ENCODE data around the gene EPS8L2. TPM values are rescaled to one million over a fixed set of nuclear protein-coding genes. Genes with fewer than 3 reads are reported as not detected.

EPS8L2 gene
- total and polyA plus RNA-seq, 10 of the 15 experiments (the other 5 are each of a cell fraction or from before 2014, with no cell fraction given): 0.76 to 20.0 (median 9.7) TPM

DNA sequence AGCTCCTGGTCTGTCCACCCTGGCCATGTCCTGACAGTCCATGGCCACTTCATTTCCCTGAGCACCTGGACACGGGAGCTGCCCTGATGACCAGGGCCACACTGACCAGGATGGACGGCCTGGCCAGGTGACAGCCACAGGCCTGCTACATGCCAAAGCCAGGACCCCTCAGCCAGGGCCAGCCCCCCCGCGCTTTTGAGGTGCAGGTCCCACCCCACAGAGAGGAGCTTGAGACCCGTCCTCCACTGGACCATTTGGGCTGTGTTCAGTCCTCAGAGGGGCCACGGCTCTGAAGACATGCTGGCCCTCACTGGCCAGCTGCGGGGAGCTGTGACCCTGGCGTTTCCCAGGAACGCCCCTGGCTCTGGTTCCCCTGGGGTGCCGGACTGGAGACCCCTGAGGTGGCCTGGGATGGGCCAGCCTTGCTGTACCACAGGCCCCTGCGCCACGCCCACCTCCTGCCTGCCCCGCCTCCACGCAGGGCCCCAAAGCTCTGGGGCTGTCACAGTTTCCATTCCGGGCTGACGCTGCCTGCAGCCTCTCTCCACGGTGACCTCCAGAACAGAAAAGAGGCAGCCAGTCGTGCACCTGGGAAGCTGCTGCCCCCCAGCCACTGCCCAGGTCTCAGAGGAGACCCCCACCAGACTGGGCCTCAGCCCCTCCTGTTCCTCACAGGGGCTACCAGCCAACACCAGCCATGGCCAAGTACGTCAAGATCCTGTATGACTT, 18.2 kb downstream of the EPS8L2 start:
- H3K9me3 ChIP-seq (replicated peaks; ENCODE audit: control insufficient read depth, insufficient read depth, low read length): no peaks in the 10 kb centered on the region
- H4K20me1 ChIP-seq (ENCODE audit: control insufficient read depth, insufficient read depth): no peaks in the 10 kb centered on the region; the same call in 1 of the 2 replicates
- ChIA-PET POLR2A (interaction anchor here (0.6 to 8.2 kb wide), 4 partner anchors 10 to 156 kb away, joined by 3 to 72 read pairs (median 4); partner anchors contain the start of genes DEAF1 and TMEM80), RAD21 (ENCODE audit: unreplicated experiment) (interaction anchor here (0.9 to 3.8 kb wide), 4 partner anchors 28 to 169 kb away, joined by 3 to 34 read pairs (median 10); partner anchors contain the start of genes DEAF1 and TMEM80), CTCF (interaction anchor here (0.7 to 8.6 kb wide), 14 partner anchors 17 to 177 kb away, joined by 3 to 127 read pairs (median 3); partner anchors contain the start of genes DEAF1, LMNTD2, PHRF1 and RASSF7), SMC1A (ENCODE audit: uncharacterized antibody, unreplicated experiment) (interaction anchor here (0.8 to 1.9 kb wide), 4 partner anchors 28 to 123 kb away, joined by 3 to 11 read pairs (median 3); partner anchors contain the start of gene TMEM80)
- no peak overlapping the region for H3K4me2 ChIP-seq (ENCODE audit: control insufficient read depth, insufficient read depth)
- ATAC-seq (no peak), FAIRE-seq (no peak), DNase-seq (ENCODE audit: low read depth, low spot score) (no peak)
- H3K79me2 ChIP-seq (ENCODE audit: control insufficient read depth, insufficient read depth, low read length): no peaks in the 10 kb centered on the region
- in situ Hi-C loops (cut with MboI): loop anchor here (10.0 kb wide), 1 partner anchor 59 kb away; no protein-coding TSS in a partner anchor
- no TSS peak for BruUV-seq (replicated peaks)
- WGBS (ENCODE audit: insufficient coverage, insufficient replicate concordance, low lambda C conversion rate, missing lambda C conversion rate): 45% methylated on average over 19 of the region's 19 CpGs
- H3K36me3 ChIP-seq (ENCODE audit: control insufficient read depth in 2 of 2, insufficient read depth in 2 of 2, low read length in 1 of 2): no peaks in the 10 kb centered on the region
- no peak overlapping the region for H2AFZ ChIP-seq (ENCODE audit: control insufficient read depth, low read depth, low read length)
- no peak overlapping the region for H3K27ac ChIP-seq (ENCODE audit: control insufficient read depth, insufficient read depth)
- no peak overlapping the region for H3K9ac ChIP-seq (ENCODE audit: control insufficient read depth, insufficient read depth, low read length)
- H3K4me1 ChIP-seq (ENCODE audit: control insufficient read depth, insufficient read depth, low read length): peaks cover 18% of the 10 kb centered on the region
- intact Hi-C loops (cut with micrococcal nuclease; ENCODE audit: unreplicated experiment): loop anchor here (5.0 kb wide), 1 partner anchor 107 kb away; the partner anchor contains the start of gene IRF7
- TF ChIP-seq YBX1 (IDR thresholded peaks at IDR 0.05) (no peak), TCF3 (IDR thresholded peaks at IDR 0.05; ENCODE audit: borderline replicate concordance, insufficient read depth, low read depth, low read length) (no peak), PAX5 (IDR thresholded peaks at IDR 0.05; ENCODE audit: borderline replicate concordance, low read depth, low read length) (no peak), ASH2L (IDR thresholded peaks at IDR 0.05; ENCODE audit: borderline replicate concordance, low read depth) (no peak), SUPT20H (IDR thresholded peaks at IDR 0.05; ENCODE audit: borderline replicate concordance, control insufficient read depth, low read depth, low read length) (no peak), PKNOX1 (IDR thresholded peaks at IDR 0.05) (no peak), NR2F1 (conservative IDR thresholded peaks at IDR 0.05) (no peak), BHLHE40 (IDR thresholded peaks at IDR 0.05; ENCODE audit: borderline replicate concordance in 1 of 2, low read depth in 2 of 2, low read length in 1 of 2) (no peak), FOS (IDR thresholded peaks at IDR 0.05; ENCODE audit: borderline replicate concordance, extremely low read depth, insufficient read length) (no peak)
- TF ChIP-seq, protein P1, sequence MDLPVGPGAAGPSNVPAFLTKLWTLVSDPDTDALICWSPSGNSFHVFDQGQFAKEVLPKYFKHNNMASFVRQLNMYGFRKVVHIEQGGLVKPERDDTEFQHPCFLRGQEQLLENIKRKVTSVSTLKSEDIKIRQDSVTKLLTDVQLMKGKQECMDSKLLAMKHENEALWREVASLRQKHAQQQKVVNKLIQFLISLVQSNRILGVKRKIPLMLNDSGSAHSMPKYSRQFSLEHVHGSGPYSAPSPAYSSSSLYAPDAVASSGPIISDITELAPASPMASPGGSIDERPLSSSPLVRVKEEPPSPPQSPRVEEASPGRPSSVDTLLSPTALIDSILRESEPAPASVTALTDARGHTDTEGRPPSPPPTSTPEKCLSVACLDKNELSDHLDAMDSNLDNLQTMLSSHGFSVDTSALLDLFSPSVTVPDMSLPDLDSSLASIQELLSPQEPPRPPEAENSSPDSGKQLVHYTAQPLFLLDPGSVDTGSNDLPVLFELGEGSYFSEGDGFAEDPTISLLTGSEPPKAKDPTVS (IDR thresholded peaks at IDR 0.05; ENCODE audit: low read depth, low read length): no peak
- H3K27me3 ChIP-seq (replicated peaks in 1 of 2; ENCODE audit: control insufficient read depth in 2 of 2, insufficient read depth in 2 of 2, low read length in 1 of 2): 0 out of 4 replicates have a peak, but pooled peaks cover 0 to 3% of the 10 kb centered on the region in 2 experiments
- no peak overlapping the region for H3K4me3 ChIP-seq

Data from GM12878 (cell line).